ENCODE data around the gene MRPS30.
"Not testable (repeated sequence)": the region's sequence is repeated elsewhere in the genome, so short reads cannot be mapped to it uniquely, and the experiment has no call there.

The MRPS30 gene

GRCh38 chr5:44808435-44809214 lies at the start of gene MRPS30:
MRPS30 (plus strand) TSS chr5:44808947; CDS start chr5:44808963, 16 bp downstream.
- peak; percentile 93 for DNase-seq

- DNase-seq = no peak
Observed at GRCh38 chr5:44769200-44769876, 39.4 kb upstream of the MRPS30 start.

- DNase-seq = no peak
Observed at GRCh38 chr5:44769877-44770209, 38.9 kb upstream of the MRPS30 start.

GRCh38 chr5:44770780-44771717 lies 37.7 kb upstream of the MRPS30 start:
- DNase-seq = no peak

DNA sequence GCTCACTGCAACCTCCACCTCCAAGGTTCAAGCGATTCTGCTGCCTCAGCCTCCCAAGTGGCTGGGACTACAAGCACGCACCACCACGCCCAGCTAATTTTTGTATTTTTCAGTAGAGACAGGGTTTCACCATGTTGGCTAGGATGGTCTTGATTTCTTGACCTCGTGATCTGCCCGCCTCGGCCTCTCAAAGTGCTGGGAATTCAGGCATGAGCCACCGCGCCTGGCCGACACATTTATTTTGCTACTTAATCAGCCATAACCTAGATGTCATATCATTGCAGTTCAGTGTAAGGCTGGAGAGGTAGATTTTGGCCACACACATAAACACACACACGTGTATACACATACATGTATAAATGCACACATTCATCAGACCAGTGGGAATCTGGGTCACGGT lies 36.4 kb upstream of the MRPS30 start:
- DNase-seq = not testable (repeated sequence)

DNA sequence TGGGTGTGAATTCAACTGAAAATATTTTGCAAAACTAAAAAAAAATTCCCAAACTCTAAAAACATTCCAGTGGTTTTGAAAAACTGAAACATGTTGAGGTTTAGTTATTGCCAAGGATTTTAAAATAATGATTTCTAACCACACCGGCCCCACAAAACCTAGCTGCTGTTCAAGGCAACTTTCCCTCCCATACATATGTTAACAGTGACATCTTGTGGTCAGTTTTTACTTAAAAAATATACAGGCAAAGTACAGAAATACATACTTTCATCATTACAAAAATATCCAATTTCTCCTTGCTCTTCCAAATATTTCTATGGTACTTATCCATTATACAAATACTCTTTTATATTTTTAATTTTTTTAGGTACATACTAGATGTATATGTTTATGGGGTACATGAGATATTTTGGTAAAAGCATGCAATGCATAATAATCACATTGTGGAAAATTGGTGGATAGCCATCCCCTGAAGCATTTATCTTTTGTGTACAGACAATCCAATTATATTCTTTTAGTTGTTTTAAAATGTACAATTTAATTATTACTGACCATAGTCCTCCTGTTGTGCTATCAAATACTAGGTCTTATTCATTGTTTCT lies 34.4 kb upstream of the MRPS30 start:
- no peak for DNase-seq

- DNase-seq = no peak
Observed at GRCh38 chr5:44779167-44779566, 29.6 kb upstream of the MRPS30 start.

- DNase-seq = no peak
Observed at GRCh38 chr5:44783634-44784315, 25.0 kb upstream of the MRPS30 start.

DNA sequence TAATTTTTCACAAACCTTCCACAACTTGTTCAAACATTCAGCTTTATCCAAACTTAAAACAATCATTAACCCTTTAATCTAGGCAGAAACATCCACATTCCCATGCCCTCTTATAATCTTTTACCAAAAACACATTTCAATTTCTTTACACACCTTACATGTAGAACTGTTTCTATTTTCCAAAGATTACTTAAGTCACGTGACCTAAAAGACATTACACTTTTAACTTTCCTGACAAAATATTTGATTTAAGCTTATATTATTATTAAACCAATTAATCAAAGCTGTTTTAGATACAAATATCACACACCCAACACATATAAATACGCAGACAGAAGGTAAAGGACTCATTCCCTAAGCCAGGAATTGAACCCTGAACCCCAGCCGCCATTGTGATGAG lies 21.0 kb upstream of the MRPS30 start:
- no peak for DNase-seq

DNA sequence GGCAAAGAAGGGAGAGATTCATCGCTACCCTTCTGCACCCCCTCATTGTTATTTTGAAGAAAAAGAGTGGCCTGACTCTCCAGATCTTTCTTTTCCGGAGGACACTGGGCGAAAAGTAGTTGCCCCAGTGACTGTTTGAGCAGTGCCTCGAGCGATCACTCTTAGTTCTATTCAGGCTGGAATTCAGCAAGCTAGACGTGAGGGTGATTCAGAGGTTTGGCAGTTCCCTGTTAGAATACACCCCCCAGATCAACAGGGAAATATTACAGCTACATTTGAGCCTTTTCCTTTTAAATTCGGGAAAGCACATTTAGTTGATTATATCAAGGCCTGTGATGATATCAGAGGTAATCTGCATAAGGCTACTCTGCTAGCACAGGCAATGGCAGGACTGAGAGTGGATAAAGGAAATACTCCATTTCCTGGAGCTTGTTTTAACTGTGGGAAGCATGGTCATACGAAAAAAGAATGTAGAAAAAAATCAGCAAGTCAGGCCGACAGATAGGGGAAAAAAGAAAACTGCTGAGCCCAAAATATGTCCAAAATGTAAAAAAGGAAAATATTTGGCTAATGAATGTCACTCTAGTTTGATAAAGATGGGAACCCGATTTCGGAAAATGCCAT lies 19.3 kb upstream of the MRPS30 start:
- DNase-seq = not testable (repeated sequence)

DNA sequence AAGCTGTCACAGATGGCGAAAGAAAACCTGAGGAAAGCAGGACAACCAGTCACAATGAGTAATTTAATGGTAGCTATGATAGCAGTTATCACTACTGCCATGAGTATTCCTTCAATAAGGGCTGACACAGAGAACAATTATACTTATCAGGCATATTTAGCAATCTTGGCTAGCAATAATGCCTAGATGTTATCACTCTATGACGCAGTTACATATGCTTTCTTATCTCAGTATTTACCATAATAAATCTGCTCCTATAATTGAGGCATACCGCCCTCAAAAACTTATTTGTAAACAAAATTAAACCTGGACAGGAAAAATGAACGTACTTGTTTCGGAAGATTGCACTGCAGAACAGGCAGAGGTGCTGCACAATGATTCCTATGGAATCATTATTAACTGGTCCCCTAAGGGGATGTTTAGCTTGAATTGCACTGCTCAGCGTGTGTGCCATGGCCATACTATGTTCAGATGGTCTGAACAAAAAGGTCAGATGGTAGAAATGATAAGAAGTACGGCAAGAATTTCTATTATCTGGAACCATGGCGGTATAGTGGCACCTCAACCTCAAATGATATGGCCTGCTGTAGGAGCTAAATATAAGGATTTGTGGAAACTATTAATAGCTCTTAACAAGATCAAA lies 16.6 kb upstream of the MRPS30 start:
- not testable (repeated sequence) for DNase-seq

DNA sequence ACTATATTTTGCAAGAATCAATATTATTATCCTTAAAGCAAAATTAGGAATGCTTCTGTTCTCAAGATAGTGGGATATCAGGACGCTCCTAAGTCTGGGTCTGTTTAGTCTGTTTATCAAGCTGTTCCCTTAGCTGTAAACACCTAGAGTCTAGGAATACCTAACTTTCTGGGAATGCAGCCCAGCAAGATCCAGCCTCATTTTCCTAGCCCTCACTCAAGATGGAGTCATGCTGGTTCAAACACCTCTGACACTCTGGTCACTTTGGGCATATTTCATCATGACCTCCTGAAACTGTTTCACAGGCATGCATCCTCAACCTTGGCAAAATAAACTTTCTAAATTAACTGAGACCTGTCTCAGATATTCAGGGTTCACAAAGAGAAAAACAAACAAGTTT lies 14.4 kb upstream of the MRPS30 start:
- no peak for DNase-seq

GRCh38 chr5:44795496-44795895 lies 13.3 kb upstream of the MRPS30 start:
- DNase-seq = no peak

GRCh38 chr5:44797841-44798240 lies 10.9 kb upstream of the MRPS30 start:
- no peak for DNase-seq

GRCh38 chr5:44801992-44802391 lies 6.8 kb upstream of the MRPS30 start:
- no peak for DNase-seq

GRCh38 chr5:44806608-44807007 lies 2.1 kb upstream of the MRPS30 start:
- DNase-seq = no peak

- DNase-seq = no peak
Observed at GRCh38 chr5:44807269-44807668, 1.5 kb upstream of the MRPS30 start.

- peak; percentile 11 for DNase-seq
Observed at GRCh38 chr5:44809215-44809955, 638 bp downstream of the MRPS30 start.

DNA sequence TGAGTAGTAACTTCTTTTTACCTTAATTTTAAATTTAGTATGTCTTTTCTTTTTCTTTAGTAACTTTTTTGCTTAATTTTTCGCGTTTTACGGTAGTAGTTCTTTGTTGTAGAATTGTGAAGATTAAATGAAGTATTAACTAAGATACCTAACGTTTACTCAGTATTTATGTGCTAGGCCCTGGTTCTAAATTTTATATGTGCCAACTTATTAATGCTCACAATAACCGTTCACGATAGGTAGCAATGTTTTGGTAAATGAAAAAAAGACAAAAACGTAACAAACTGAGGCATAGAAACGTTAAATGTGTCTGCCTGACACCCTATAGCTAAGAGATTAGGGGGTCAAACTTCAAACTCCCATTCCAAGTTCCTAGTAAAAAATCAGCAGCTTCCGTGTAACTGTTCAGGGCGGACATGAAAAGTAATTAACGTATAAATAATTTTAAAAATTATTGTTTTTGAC lies 1.2 kb downstream of the MRPS30 start:
- DNase-seq = no peak

DNA sequence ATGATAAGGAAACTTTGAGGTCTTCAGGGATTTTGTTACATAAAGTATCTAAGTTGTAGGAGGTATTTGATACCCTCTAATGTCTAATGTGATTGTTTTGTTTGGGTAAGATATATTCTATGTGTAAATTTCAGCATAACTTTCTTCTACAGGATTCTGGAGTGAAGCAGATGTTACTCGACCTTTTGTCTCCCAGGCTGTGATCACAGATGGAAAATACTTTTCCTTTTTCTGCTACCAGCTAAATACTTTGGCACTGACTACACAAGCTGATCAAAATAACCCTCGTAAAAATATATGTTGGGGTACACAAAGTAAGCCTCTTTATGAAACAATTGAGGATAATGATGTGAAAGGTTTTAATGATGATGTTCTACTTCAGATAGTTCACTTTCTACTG lies 6.0 kb downstream of the MRPS30 start:
- no peak for DNase-seq

- DNase-seq = no peak
Observed at GRCh38 chr5:44821164-44821563, 12.4 kb downstream of the MRPS30 start.
